OCI-M2 (cell line): ENCODE data around the gene MYEOV.

Source experiments
- DNase-seq: peaks from one replicate; lab custom pipeline; 2025; ENCODE audit not compliant: unreplicated experiment; lab: John Stamatoyannopoulos, UW

The MYEOV gene

DNA sequence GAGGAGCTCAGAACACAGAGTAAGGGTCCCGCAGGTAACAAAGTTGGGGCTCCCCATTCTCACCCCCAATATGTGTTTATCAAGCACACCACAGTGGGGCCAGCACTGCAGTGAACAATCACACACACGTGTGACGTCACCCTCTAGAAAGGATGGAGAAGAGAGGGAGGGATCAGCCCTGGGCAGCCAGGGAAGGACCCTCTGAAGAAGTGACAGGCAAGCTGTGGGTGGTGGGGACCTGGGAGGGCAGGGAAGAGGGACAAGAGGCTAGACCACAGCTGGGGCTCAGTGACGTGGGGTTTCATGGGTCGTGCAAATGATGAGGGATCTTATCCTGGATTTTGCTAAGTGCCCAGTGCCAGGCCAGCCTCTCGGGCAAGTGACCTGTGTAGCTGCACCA, 28.7 kb upstream of the MYEOV start:
- no peak for DNase-seq

DNA sequence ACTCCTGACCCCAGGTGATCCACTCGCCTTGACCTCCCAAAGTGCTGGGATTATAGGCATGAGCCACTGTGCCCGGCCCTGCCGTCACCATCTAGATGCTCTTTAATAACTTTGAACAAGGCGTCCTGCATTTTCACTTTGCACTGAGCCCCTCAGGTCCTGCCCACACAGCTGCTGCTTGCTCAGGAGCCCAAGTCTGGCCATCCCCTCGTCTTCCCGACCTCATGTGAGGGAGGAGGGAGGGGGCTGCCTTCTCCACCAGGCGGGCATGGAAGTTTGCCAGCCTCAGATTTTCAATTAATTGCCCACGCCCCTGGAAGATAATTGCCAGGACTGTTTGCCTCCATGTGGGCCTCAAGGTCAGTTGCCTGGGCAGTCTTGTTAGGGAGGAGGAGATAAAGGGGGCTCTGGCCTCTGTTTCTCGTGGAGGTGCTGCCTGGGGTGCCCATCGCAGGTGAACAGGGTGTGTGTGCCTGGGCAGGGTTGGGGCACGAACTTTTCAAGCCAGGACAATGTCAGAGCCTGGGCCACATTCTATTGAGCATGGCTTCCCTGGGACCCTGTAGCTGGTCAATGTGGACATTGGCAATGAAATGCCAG, 27.9 kb upstream of the MYEOV start:
- no peak for DNase-seq

DNA sequence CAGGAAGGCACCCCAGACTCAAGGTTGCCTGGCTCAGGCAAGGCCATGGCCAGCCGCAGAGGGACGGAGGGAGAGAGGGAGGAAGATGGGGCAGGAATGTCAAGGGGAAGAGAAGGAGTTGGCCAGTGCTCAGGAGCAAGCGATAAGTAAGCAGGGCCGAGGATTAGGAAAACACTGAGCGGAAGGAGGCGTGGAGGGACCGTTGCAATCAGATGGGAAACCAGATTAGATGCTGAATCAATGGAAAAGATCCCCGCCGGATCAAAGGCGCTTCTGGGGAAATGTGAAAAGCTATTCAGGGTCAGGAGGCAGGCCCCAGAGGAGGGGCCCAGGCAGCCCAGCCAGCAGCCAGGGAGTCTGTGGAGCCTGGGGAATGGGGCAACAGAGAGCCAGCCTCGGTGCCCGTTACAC, 26.6 kb upstream of the MYEOV start:
- DNase-seq = no peak

DNA sequence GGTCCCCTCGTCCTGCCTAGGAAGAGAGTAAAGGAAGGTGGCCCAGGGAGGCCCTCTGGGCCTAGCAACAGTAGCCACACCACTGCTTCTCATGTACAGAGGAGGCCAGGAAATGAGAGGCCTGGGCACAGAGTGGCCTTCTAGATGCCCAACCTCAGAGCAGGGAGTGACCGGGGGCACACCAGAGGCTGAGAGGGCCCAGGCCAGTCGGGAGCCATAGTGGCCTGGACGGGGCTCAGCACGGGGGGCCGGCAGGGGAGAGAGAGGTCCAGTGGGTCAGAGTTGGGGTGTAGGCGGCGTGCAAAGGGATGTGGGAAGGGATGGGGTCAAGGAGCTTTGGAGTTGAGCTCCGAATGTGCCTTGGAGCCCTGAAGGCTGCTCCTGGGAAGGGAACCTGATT, 25.0 kb upstream of the MYEOV start:
- no peak for DNase-seq

DNA sequence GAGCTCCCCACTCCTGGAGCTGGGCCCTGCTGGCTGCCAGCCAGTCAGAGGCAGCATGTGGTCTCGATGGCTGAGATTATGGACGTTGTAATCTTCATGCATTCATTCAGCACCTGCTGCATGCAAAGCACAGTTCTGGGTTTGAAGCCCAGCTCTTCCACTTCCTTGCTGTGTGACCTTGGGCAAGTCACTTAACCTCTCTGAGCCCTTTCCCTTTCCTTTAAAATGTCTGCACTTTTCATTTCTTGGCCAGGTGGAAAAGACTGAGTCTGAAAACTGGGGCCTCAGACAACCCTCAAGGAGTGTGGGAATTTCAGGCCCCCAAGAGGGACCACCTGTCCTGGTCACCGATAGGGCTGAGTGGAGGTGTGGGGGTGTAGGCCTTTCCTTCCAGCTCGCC, 24.6 kb upstream of the MYEOV start:
- no peak for DNase-seq

DNA sequence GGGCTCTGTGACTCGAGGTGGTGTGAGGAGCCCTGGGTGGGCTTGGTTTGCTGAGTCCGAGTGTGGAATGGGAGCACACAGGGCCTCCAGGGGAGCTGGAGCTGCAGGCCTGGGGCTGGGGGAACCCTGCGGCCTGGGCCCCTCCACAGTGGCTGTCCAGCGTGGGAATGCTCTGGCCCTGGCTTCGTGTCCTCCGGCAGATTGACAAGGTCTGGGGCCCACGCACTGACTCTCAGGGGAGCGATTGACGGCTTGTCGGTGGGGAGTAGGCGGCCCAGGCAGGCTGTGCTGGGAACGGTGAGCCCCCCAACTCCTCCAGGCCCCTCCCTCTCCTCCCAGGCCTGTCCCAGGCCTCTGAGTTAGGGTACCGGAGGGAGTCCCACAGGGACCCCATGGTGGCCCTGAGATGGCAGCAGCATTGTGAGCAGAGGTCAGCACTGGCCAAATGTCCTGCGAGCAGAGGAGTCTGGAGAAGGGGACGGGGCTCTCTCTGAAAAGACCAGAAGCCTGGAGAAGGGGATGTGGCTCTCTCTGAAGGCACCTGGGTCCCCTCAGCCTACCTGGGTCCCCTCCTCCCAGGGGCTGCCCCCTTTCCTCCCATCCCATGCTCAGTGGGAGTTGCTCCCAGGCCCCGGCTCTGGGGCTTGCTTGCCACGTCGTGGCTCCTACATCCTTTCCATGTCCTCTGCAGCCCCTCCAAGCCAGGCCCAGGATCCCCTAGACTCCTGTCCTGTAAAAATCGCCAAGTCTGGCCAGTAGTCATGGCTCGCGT, 23.8 kb upstream of the MYEOV start:
- DNase-seq = no peak

DNA sequence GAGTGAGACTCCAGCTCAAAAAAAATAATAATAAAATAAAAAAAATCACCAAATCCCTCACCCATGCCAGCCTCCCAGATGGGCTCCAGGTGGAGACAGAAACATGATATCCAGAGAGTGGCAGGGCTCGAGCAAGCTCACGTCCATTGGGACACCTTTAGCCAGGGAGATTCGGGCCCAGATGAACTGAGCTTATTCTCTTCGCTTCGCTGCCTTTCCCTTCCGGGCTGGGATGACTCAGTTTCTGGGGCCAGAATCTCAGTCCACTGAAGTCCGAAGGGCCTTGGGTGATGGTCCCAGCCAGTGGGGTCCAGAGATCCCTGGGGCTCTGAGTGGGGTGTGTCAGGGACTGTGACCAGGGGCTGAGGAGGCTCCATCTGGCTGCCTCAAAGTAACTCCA, 23.0 kb upstream of the MYEOV start:
- DNase-seq = no peak

DNA sequence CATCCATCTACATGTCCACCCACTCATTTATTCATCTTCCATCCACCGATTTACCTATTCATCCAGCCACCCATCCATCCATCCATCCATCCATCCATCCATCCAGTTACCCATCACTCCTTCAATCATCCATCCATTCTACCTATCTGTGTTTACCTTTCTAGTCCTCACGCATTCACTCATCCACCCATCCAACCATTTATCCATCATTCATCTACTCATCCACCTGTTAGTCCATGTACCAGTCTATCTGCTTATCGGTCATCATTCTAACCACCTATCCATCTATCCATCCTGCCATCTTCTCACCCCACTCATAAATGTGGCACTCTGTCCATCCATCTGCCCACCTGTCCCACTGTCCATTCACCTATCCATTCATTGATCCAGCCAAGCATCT, 21.9 kb upstream of the MYEOV start:
- DNase-seq = no peak

DNA sequence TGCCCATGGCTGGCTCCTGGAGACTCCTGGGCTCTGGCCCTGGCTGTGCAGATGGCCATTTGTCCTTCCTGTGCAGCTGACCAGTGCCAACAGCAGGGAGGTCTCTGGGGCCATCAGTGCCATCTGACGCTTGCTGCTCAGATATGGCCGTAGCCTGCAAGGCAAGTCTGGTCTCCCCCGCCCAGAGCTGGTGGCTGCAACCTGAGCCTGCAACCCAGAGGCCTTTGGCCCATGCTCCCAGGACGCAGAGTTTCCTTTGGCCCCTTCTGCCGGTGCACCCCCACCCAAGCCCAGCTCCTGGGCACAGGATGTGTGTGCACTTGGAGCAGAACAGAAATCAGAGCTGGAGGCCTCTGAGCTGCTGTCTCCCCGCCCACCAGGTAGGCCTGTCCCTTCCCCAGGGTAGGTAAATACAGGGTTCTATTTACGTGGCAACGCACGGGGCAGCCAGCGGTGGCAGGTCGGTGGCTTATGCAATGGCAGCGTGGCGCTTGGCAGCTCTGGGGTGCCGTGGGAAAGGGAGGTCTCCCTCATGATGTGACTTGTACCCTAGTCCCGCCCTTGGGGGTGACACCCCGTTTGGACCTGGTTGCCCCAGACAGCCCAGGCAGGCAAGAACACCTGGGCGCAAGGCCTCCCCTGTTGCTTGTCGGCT, 21.0 kb upstream of the MYEOV start:
- no peak for DNase-seq

DNA sequence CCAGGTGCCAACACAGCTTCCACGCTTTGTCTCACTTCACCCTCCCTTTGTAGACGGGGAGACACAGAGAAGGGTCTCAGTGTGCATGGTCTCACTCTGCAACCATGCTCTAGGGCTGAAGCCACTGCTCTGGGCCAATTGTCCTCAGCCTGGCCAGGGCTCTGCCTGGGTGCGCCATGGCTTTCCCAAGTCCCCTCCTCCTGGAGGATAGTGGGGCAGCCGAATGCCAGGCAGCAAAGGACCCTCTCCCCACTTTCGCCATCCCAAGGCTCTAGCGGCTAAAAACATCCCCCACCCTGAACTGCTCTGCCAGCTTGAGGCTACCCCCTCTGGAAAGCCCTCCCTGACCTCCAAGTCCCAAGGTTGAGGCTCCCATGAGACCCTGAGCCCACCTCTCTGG, 20.4 kb upstream of the MYEOV start:
- DNase-seq = no peak

DNA sequence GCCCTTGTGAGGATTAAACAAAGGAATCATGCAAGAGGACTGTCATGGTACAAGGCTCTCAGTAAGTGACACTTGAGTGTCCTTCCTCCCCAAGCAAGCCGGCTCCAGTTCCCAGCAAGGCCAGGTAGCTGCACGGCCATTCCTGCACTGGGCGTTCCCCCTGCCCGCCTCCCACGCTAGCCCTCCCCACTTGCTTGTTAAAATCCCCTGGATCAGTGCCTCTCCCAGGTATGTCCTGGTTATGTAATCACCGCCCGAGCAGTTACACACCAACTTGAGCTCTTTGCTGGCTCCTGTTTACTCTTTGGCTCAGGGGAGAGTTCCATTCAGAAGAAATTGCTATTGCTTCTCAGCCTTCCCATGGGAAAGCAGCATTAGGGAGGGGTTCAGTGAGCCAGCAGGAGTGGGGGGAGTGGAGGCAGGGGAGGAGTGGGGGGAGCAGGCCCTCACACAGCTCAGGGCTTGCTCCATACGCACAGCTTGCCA, 19.4 kb upstream of the MYEOV start:
- no peak for DNase-seq

DNA sequence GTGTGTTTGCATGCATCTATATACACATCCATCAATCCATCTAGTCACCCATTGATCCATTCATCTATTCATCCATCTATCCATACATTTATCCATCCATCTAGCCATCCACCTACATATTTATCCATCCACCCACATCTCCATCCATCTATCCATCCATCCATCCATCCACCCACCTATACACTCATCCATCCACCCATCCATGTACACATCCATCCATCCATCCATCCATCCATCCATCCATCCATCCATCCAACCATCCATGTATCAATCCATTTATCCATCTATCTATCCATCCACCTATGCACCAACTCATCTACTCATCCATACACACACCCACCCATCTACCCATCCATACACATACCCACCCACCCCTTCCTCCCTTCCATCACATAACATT, 18.8 kb upstream of the MYEOV start:
- DNase-seq = no peak

DNA sequence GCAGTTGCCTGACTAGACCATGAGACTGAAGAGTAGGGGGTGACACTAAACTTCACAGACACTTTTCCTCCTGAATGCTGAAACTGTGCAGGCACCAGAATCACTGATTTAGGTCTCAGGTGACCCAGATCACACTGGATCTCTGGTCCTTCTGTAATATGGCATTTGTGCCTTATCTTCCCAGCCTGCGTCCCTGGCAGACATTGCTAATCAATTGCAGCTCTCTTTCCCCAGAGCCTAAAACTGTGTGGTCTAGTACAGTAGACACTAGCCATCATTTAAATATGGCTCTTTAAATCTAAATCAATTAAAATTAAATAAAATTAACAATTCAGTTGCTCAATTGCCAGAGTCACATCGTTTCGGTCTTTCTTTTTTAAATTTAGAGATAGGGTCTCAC, 17.8 kb upstream of the MYEOV start:
- DNase-seq = no peak

DNA sequence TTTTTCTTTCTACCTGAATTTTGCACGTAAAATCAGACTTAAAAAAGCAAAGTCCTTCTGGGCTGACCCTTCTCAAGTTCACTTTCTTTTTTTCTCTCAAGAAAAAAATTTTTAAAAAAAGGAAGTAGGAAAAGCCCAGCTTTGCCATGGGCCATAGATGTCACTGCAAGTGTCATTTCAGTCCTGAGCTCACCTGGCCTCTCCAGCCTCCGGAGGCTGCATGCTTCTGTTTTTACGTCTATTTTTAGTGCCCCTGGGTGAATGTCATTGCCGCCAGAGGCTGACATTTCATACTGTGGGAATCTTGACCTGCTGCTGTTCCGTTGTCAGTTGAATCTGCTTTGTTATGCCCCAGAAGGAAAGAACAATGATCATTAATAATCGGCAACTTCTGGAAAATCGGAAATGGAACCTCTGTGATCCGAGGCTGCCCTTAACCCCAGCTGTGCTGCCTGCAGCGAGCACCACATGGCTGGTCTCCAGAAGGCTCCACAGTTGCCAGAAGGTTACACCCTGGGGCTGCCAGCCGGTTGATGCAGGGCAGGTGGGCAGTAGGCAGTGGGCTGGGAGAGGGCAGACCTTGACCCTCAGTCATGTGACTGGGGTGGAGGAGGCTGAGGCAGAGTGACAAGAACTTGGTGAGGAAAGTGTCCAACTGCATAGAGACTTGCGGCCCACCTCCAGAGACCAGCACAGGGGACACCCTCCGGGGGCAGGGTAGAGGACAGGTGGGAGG, 16.7 kb upstream of the MYEOV start:
- no peak for DNase-seq

DNA sequence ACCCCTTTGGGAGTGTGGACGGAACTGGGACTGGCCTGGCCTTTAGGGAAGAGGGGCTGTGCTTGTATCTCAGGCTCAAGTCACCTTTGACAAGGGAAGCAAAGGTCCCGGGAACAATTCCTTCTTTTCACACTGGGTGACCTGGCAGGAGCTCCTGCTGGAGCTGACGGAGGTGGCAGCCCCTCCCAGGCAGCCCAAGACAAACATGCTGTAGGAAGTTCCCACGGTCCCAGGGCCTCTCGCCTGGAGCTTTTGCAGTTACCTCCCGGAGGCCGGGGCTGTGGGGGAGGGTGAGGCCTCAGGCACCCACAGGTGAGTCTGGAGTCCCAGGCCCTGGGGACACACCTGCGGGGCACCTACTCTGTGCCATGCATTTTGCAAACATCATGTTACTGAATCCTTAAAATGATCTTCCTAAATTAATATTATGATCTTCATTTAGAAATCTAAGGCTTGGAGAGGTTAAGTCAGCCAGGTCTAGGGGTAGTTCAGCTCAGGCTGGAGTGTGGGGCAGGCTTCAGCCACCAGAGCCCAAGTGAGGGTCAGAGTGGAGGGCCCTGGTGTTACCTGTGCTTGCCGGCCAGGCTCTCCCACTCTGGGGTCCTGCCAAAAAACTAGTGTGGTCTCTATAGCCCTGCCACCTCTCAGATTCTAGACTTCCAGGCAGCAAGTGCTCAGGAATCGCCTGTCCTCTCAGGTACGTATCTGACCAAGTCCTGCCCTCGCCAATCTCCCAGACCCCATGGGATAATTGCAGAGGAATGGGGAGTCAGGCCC, 15.7 kb upstream of the MYEOV start:
- no peak for DNase-seq

DNA sequence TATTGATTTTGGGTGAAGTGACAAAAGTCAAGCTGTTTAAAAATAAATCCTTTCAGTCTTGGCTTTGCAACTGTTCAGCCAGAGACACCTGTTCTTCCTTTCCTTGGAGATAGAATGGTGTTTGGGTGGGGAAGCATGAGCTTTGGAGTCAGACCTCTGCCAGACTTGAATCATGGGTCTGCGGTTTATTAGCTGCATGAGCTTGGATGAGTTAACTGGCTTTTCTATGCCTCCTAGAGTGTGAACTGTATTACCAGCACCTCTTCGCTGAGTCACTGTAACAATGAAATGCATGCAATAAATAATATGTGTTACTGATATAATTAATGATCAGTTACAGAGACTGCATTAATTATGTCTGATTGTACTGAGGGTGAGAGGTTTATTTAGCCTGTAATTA, 13.5 kb upstream of the MYEOV start:
- no peak for DNase-seq

DNA sequence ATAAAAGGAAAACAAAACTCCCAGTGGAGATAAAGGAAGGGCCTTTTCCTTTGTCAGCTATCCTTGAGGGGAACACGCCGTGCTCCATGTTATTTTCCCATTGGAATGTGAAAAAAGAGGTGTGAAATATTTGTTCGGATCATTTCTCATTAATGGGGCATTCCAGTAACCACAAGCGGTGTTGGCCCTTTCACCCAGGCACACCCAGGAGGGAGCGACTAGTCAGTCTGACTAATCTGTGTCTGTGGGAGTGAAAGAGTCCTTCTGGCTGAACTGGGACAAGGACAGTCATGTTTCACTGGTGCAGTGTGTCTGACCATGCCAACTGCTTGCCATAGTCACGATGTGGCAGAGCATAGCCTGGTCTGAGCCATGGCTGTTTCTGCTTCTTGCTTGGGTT, 13.0 kb upstream of the MYEOV start:
- DNase-seq = no peak

DNA sequence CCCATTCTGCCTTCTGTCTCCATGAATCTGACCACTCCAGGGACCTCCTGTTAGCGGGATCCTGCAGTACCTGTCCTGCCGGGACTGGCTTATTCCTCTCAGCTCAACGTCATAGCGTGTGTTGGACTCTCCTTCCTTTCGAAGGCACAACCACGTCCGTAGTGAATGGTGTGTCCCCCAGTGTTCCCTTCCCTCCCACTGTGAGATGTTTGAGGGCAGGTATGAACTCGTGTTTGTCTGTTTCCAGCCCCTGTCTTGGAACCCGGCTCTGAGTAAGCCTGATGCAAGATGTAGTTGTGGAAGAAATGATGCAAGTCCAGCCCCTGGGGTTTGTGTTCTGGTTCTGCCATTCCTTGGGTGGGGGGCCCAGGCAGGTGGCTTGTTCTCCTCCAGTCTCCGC, 10.5 kb upstream of the MYEOV start:
- DNase-seq = no peak

DNA sequence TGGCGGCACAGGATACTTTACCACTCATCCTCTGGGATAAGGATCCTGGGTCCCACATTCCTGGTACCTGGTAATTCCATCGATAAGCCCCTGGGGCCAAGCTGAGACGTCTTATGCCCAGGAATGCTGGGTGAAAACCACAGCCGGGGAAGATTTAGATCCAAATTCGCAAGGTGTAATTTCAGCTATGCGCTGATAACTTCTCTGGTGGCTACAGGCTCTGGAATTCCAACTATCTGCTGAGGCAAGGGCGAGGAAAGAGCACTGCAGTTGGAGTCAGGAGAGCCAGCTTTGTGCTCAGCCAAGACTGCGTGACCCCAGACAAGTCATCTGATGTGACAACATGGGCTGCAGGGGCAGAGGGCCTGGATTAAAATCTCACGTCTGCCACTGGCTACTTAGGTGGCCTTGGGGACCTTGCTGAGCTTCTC, 9.9 kb upstream of the MYEOV start:
- no peak for DNase-seq

DNA sequence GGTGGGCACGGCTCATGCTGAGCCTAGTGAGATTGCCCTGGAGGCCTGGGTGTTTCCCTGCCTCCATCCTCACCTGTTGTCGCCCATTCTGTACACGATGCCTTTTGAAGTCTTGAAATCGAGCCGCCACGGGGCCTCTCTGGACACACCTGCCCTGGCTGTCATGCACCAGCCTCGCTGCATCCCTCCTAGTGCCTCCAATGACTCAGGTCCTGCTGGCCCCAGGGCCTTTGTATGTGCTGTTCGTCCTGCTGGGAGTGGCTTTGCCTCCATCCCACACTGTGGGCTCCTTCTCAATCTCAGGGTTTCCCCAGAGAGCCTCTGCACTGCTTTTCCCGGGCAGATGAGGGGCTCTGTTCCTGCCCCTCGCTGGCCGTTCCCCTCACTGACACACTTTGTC, 8.9 kb upstream of the MYEOV start:
- no peak for DNase-seq

DNA sequence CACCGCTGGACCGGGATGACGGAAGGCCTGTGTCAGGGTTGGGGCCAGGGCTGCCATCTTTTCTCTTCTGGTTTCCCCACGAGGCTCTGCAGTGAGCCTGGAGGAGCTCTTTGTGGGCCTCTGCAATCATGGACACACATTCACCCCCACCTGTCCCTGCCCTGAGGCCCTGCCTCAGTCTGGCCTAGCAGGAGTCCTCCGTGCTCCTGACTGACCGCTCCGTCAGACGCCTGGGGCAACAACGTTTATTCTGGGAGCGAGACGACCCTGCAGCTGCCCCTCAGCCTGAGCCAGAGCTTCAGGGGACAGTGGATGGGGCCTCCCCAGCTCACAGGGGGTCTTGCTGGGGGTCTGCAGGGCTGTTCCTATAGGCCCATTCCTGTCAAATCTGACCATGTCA, 8.2 kb upstream of the MYEOV start:
- DNase-seq = no peak
